H9 (cell line): Measurements from ENCODE around the gene SMC3. TPM values are rescaled to one million over a fixed set of nuclear protein-coding genes. Genes with fewer than 3 reads are reported as not detected.

Experiments
- DNase-seq: peaks from one replicate; pipeline ENCODE4 v3.0.0-alpha.2; 2017
- H2AFZ ChIP-seq: one replicate; pipeline ENCODE4 v1.6.1; 2013; ENCODE audit warnings: mild to moderate bottlenecking, low read length, control low read depth, moderate library complexity
- H2AK5ac ChIP-seq: 2 replicates; pipeline ENCODE4 v1.6.1; 2013; ENCODE audit warnings: low read length, control low read depth, mixed read lengths; ENCODE audit not compliant: insufficient read length
- H2BK120ac ChIP-seq: one replicate; pipeline ENCODE4 v1.6.1; 2013; ENCODE audit warnings: low read depth, mild to moderate bottlenecking, low read length, control low read depth, inconsistent platforms; ENCODE audit not compliant: poor library complexity, severe bottlenecking
- H2BK12ac ChIP-seq: 2 replicates; pipeline ENCODE4 v1.6.1; 2013; ENCODE audit warnings: low read length, control low read depth, mixed read lengths, low read depth; ENCODE audit not compliant: insufficient read length
- H2BK15ac ChIP-seq: 2 replicates; pipeline ENCODE4 v1.6.1; 2013; ENCODE audit warnings: low read depth, low read length, control low read depth
- H2BK20ac ChIP-seq: one replicate; pipeline ENCODE4 v1.6.1; 2013; ENCODE audit warnings: low read depth, mild to moderate bottlenecking, low read length, control low read depth, inconsistent platforms; ENCODE audit not compliant: poor library complexity, severe bottlenecking
- H2BK5ac ChIP-seq: 2 replicates; pipeline ENCODE4 v1.6.1; 2013; ENCODE audit warnings: low read length, control low read depth, mixed read lengths; ENCODE audit not compliant: insufficient read length
- H3K14ac ChIP-seq: 2 replicates; pipeline ENCODE4 v1.6.1; 2013; ENCODE audit warnings: low read length, control low read depth; ENCODE audit not compliant: insufficient read depth
- H3K18ac ChIP-seq: 2 replicates; pipeline ENCODE4 v1.6.1; 2013; ENCODE audit warnings: low read depth, mild to moderate bottlenecking, mixed read lengths, low read length, control low read depth; ENCODE audit not compliant: insufficient read length
- H3K23ac ChIP-seq: 2 replicates; pipeline ENCODE4 v1.6.1; 2013; ENCODE audit warnings: low read length, control low read depth, mixed read lengths, low read depth; ENCODE audit not compliant: insufficient read length
- H3K23me2 ChIP-seq: 2 replicates; pipeline ENCODE4 v1.6.1; 2013; ENCODE audit warnings: low read depth, mild to moderate bottlenecking, mixed read lengths, low read length, control low read depth; ENCODE audit not compliant: insufficient read length, poor library complexity, severe bottlenecking
- H3K27ac ChIP-seq: 2 replicates; pipeline ENCODE4 v1.5.1; 2013; ENCODE audit warnings: low read length, control low read depth, mixed read lengths, low read depth; ENCODE audit not compliant: insufficient read length
- H3K27me3 ChIP-seq: 2 replicates; pipeline ENCODE4 v1.6.1; 2013; ENCODE audit warnings: low read length, control low read depth, inconsistent platforms; ENCODE audit not compliant: insufficient read depth
- H3K4ac ChIP-seq: 2 replicates; pipeline ENCODE4 v1.6.1; 2013; ENCODE audit warnings: low read depth, mild to moderate bottlenecking, control low read depth, inconsistent platforms, low read length, moderate library complexity
- H3K4me1 ChIP-seq: 2 replicates; pipeline ENCODE4 v1.6.1; 2013; ENCODE audit warnings: low read length, control low read depth, inconsistent platforms; ENCODE audit not compliant: insufficient read depth
- H3K4me2 ChIP-seq: 2 replicates; pipeline ENCODE4 v1.6.1; 2013; ENCODE audit warnings: low read length, control low read depth, mixed read lengths; ENCODE audit not compliant: insufficient read length, insufficient read depth
- H3K56ac ChIP-seq: 2 replicates; pipeline ENCODE4 v1.6.1; 2013; ENCODE audit warnings: low read depth, mild to moderate bottlenecking, mixed read lengths, low read length, control low read depth; ENCODE audit not compliant: insufficient read length
- H3K79me1 ChIP-seq: 2 replicates; pipeline ENCODE4 v1.6.1; 2013; ENCODE audit warnings: low read depth, mild to moderate bottlenecking, moderate library complexity, low read length, control low read depth, inconsistent platforms; ENCODE audit not compliant: insufficient read depth, poor library complexity, severe bottlenecking
- H3K79me2 ChIP-seq: 2 replicates; pipeline ENCODE4 v1.6.1; 2013; ENCODE audit warnings: low read length, control low read depth, inconsistent platforms; ENCODE audit not compliant: insufficient read depth
- H3K9ac ChIP-seq: 2 replicates; pipeline ENCODE4 v1.6.1; 2013; ENCODE audit warnings: low read length, control low read depth, mixed read lengths; ENCODE audit not compliant: insufficient read length; ENCODE audit errors: extremely low read depth
- H3K9me3 ChIP-seq: one replicate; pipeline ENCODE4 v1.6.1; 2013; ENCODE audit warnings: low read depth, low read length, inconsistent platforms; ENCODE audit not compliant: control insufficient read depth
- H3T11ph ChIP-seq: one replicate; pipeline ENCODE4 v1.6.1; 2013; ENCODE audit warnings: mild to moderate bottlenecking, low read length, control low read depth, inconsistent platforms
- H4K20me1 ChIP-seq: one replicate; pipeline ENCODE4 v1.6.1; 2013; ENCODE audit not compliant: control insufficient read depth, insufficient read length, insufficient read depth
- H4K5ac ChIP-seq: 2 replicates; pipeline ENCODE4 v1.6.1; 2013; ENCODE audit warnings: low read depth, mild to moderate bottlenecking, mixed read lengths, low read length, control low read depth; ENCODE audit not compliant: insufficient read length
- H4K8ac ChIP-seq: replicated peaks from 2 replicates; pipeline ENCODE4 v1.6.1; 2013; ENCODE audit warnings: low read length, control low read depth, mixed read lengths, low read depth; ENCODE audit not compliant: insufficient read length
- H4K91ac ChIP-seq: 2 replicates; pipeline ENCODE4 v1.6.1; 2013; ENCODE audit warnings: low read depth, mild to moderate bottlenecking, moderate library complexity, mixed read lengths, low read length, control low read depth; ENCODE audit not compliant: insufficient read length
- H3K27ac Mint-ChIP-seq, 3 experiments: 2 replicates in 2 of 3; 3 replicates in 1 of 3; pipeline ENCODE4 v1.8.0; 2020 to 2021; ENCODE audit warnings: mixed read lengths in 3 of 3, mild to moderate bottlenecking in 1 of 3, moderate library complexity in 1 of 3
- H3K27me3 Mint-ChIP-seq: 2 replicates; pipeline ENCODE4 v1.8.0; 2021; ENCODE audit warnings: low read depth, mild to moderate bottlenecking, moderate library complexity, mixed read lengths
- H3K36me3 Mint-ChIP-seq, 3 experiments: 2 replicates in 2 of 3; 3 replicates in 1 of 3; pipeline ENCODE4 v1.8.0; 2020 to 2021; ENCODE audit warnings: low read depth in 3 of 3, mixed read lengths in 3 of 3; ENCODE audit not compliant: insufficient read depth in 1 of 3
- H3K4me1 Mint-ChIP-seq, 2 experiments: 2 replicates each; pipeline ENCODE4 v1.8.0; 2020; ENCODE audit warnings: mixed read lengths in 2 of 2
- H3K4me3 Mint-ChIP-seq, 2 experiments: 2 replicates in 1 of 2; 3 replicates in 1 of 2; pipeline ENCODE4 v1.8.0; 2020 to 2021; ENCODE audit warnings: mild to moderate bottlenecking in 2 of 2, mixed read lengths in 2 of 2, moderate library complexity in 1 of 2
- H3K9me3 Mint-ChIP-seq, 2 experiments: 2 replicates in 1 of 2; 3 replicates in 1 of 2; pipeline ENCODE4 v1.8.0; 2020; ENCODE audit warnings: mild to moderate bottlenecking in 2 of 2, mixed read lengths in 2 of 2, moderate library complexity in 1 of 2
- CTCF ChIP-seq: fragments of 200-600 bp; sonication (generic); conservative IDR thresholded peaks from 3 replicates; pipeline ENCODE4 v1.8.0; 2021; ENCODE audit warnings: antibody characterized with exemption, mild to moderate bottlenecking
- whole genome bisulfite sequencing: extraction: QIAGEN DNeasy Blood & Tissue Kit; methylation state at CpG from one replicate; pipeline ENCODE4 v1.1.7; 2013; ENCODE audit warnings: missing lambda C conversion rate, low lambda C conversion rate, mixed read lengths; ENCODE audit not compliant: insufficient read length; ENCODE audit errors: extremely low coverage; 5-methylcytosine and 5-hydroxymethylcytosine counted together
- total RNA-seq: library from RNA; stranded (reverse); gene quantifications from 2 replicates; pipeline ENCODE4 v1.2.1, GENCODE V29; 2021

SMC3 gene
- total RNA-seq, 1 experiment from 2014 or later = 82.4 TPM

GRCh38 chr10:110643653-110644597 lies 76.4 kb downstream of the SMC3 start, which contains the start of gene RBM20:
TSS of gene RBM20 (plus strand) at chr10:110644336. CDS start at chr10:110644455, 119 bp downstream.
- Histone ChIP-seq H2BK15ac (no peak within 1 kb of the TSS), H3K23ac (no peak within 1 kb of the TSS), H3K27me3 (peaks cover 28% of the 10 kb centered on the region; the same call in 1 of the 2 replicates), H3T11ph (no peak within 1 kb of the TSS), H3K4me2 (peak within 1 kb of the TSS; percentile 84), H3K56ac (no peak within 1 kb of the TSS), H2BK5ac (no peak within 1 kb of the TSS), H4K5ac (no peak within 1 kb of the TSS), H3K9ac (no peak within 1 kb of the TSS), H3K4me1 (peaks cover 2% of the 10 kb centered on the region; the same call in 1 of the 2 replicates), H3K4ac (no peak within 1 kb of the TSS), H3K27ac (no peak within 1 kb of the TSS), H2AFZ (no peak within 1 kb of the TSS), H3K14ac (no peak within 1 kb of the TSS; the same call in 1 of the 2 replicates), H3K23me2 (peaks cover 17% of the 10 kb centered on the region), H2AK5ac (no peak within 1 kb of the TSS), H3K18ac (no peak within 1 kb of the TSS), H3K9me3 (no peaks in the 10 kb centered on the region), H2BK120ac (no peak within 1 kb of the TSS), H2BK20ac (no peak within 1 kb of the TSS), H4K8ac (no peak within 1 kb of the TSS), H3K79me2 (no peaks in the 10 kb centered on the region), H4K91ac (no peak within 1 kb of the TSS), H2BK12ac (no peak within 1 kb of the TSS), H3K79me1 (no peaks in the 10 kb centered on the region), H4K20me1 (no peaks in the 10 kb centered on the region)
- H3K9me3 Mint-ChIP-seq = peaks cover 0 to 2% of the 10 kb centered on the region in 2 experiments; a peak in 1 of 5 replicates
- peak; percentile 59 for DNase-seq
- WGBS = no CpG with 5 or more reads among the region's 106 CpGs
- H3K4me1 Mint-ChIP-seq = peaks cover 29 to 34% of the 10 kb centered on the region in 2 experiments
- peaks cover 0 to 3% (median 0%) of the 10 kb centered on the region in 3 experiments; a peak in 1 of 7 replicates for H3K36me3 Mint-ChIP-seq
- peak within 1 kb of the TSS in 1 of 3 experiments; percentile 52; a peak in 2 of 7 replicates for H3K27ac Mint-ChIP-seq
- peaks cover 68% of the 10 kb centered on the region for H3K27me3 Mint-ChIP-seq
- H3K4me3 Mint-ChIP-seq = peak within 1 kb of the TSS; percentile 73 to 93
- TF ChIP-seq CTCF = no peak
